GM12864 (cell line): ENCODE measurements around the gene SERTAD2.
A peak's percentile ranks its signal among the peaks of the same experiment; 100 is the strongest.

ENCODE experiments used
- DNase-seq: peaks from one replicate; pipeline ENCODE4 v3.0.0-alpha.2; 2011; ENCODE audit warnings: low read depth
- H3K4me3 ChIP-seq: 2 replicates; pipeline ENCODE4 v1.5.1; 2011; ENCODE audit warnings: mild to moderate bottlenecking, low read depth, low read length, control low read depth
- TF ChIP-seq, protein P1 (sequence below): IDR thresholded peaks from 2 replicates; pipeline ENCODE4 v1.5.1; 2011; ENCODE audit warnings: low read depth, mild to moderate bottlenecking, moderate library complexity, low read length, control low read depth, inconsistent platforms; ENCODE audit errors: missing control alignments

SERTAD2 gene

DNA sequence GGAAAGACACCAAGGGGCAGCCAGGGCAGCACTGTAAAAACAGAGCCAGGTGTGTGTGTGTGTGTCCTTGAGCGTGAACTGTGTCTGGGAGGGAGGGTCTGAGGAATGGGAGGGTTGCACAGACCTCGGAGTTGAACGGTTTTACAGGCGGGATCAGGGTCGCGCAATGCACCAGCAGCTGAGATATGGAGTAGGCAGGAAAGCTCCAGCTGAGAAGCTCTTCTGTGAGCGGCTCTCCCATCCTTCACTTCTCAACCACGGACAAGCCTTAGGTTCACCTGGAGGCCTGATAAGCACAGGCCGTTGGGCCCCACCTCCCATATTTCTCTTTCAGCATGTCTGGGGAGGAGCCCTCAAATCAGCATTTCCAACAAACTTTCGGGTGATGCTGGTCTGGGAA, 12.1 kb downstream of the SERTAD2 start:
- no peak for DNase-seq
- H3K4me3 ChIP-seq, result no peak overlapping the region
- TF ChIP-seq, protein P1, sequence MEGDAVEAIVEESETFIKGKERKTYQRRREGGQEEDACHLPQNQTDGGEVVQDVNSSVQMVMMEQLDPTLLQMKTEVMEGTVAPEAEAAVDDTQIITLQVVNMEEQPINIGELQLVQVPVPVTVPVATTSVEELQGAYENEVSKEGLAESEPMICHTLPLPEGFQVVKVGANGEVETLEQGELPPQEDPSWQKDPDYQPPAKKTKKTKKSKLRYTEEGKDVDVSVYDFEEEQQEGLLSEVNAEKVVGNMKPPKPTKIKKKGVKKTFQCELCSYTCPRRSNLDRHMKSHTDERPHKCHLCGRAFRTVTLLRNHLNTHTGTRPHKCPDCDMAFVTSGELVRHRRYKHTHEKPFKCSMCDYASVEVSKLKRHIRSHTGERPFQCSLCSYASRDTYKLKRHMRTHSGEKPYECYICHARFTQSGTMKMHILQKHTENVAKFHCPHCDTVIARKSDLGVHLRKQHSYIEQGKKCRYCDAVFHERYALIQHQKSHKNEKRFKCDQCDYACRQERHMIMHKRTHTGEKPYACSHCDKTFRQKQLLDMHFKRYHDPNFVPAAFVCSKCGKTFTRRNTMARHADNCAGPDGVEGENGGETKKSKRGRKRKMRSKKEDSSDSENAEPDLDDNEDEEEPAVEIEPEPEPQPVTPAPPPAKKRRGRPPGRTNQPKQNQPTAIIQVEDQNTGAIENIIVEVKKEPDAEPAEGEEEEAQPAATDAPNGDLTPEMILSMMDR, result no peak

DNA sequence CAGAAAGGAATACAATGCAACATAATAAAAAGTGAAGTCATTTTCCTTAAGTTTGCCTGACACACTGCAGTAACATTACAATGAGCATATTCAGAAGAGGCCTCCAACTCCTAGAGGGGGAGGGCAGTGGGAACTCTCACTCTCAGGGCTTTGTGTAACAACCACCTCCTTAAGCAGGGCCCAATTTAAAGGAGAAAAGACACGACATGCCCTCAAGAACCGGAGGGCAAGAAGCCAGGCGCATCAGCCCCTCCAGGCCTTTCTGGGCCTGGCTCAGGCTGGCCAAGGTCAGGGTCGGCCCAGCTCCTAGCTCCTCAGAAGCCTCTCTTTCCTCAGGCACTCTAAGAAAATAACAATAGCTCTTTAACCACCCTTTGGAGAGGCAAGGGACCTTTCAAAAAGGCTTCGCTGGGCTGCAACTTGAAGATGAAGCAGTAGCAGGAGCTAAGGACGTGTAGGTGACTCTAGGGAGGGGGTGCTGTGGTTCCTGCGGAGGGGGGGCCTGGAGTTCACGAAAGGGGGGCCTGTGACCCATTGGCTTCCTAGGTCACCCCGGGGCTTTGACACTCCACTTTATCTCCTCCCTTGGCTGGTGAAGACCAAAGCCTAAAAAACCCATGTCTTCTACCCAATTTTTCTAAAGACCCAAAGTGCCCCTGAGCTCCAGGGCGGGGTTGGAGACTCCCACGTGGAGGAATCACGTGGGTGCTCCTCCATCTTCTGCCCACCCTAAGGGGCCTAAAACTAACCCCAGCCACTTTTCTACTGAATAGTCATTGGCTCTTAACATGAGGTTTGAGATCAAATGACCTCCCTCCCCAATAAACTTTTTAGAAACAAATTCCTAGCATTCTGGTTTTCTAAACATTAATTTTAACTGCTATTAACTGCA, 13.3 kb downstream of the SERTAD2 start:
- TF ChIP-seq, protein P1, result no peak
- H3K4me3 ChIP-seq, result peak overlapping the region; percentile 2; the same call in 1 of the 2 replicates
- DNase-seq, result no peak

DNA sequence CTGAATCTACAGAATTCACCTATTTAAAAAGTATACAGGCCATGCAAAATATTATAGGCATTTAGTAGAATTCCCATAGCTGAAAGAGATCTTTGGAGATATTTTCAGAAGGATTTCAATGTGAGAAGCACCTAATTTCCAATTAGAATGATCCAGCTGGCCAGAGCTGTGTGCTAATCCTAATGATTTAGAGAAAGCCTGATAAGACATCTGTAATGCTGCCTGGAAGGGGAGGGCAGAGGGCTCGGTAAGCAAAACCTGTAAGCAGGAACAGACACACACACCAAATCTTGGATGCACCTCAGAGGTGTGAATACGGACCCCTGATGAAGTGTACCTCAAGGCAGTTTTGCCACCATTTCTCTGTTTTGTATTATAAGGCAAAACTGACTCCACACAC, 14.0 kb downstream of the SERTAD2 start:
- no peak for DNase-seq
- H3K4me3 ChIP-seq, result no peak overlapping the region; the same call in 1 of the 2 replicates
- TF ChIP-seq, protein P1, result no peak

DNA sequence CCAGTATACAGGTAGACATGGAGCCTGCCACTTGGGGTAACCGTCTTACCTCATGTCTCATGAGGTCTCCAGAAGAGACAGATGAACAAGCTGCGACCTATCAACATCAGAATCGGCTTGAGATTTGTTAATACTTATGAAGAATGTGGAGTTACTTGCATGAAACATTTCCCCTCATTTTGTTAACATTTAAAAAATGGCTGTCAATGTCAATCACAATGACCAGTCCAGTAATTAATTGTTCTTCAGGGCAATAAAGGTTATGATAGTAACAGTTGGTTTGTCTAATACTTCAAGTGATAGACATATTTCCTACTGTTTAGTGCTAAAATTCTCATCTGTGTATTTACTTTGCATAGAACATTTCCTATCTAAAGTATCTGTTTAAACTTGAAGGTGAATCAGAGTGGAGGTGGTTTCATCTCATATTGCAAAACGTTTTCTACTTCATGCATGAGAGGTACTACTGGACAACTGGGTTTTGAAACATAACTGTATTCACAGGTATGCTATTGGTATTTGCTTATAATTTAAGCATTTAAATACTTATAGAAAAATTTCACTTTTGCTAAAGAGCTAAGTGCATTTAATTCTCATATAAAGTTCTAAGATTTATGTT, 15.1 kb downstream of the SERTAD2 start:
- no peak overlapping the region for H3K4me3 ChIP-seq
- TF ChIP-seq, protein P1, result no peak
- no peak for DNase-seq

DNA sequence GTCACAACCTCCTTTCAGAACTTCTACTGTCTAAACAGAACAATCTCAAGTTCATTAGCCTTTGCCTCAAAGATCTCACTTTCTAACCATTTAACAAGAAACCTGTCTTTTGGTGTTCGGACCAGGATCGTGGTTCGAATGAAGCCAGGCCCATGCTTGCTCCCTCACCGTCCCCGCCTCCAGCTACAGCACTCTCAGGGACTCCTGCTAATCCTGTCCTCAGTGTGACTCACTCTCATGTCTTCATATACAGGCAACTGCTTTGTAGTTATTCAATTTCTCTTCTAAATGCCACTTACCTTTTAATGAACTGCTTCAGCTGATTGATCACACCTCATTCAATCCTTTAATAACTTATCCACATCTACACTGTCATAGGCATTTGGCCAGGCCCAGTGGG, 15.8 kb downstream of the SERTAD2 start:
- DNase-seq, result no peak
- TF ChIP-seq, protein P1, result no peak
- no peak overlapping the region; the same call in 1 of the 2 replicates for H3K4me3 ChIP-seq

DNA sequence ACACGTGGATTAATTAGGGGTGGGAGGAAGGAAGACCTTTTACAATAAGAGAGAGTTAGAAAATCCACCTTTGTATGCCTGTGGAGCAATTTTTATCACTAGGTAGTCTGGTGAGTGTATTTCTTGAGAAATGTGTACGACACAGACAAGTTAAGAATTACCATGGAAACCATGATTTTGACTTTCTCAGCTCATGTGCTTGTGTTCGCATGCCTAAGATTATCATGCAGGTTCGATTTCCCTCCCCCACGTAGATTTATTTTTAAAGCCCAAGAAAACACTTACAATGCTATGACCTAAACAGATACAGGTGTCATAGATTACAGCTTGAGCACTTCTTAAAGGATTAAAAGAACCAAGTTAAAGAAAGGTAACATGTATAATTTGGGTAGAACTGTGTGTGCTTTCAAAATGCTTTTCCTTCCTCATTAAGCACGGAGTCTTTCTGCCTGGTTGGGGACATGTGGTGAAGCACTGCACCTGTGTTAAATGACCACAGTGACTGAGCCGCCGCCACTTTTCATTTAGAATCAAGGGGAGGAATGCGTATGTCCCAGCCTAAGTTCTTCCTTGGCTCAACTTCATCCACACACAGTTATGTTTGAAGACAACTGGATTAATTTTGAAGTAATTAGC, 16.6 kb downstream of the SERTAD2 start:
- TF ChIP-seq, protein P1, result no peak
- H3K4me3 ChIP-seq, result peak overlapping the region; percentile 20; the same call in 1 of the 2 replicates
- no peak for DNase-seq
